Medulla oblongata (tissue), 1 donor: ENCODE data around the gene LDAH.

Experiments
- DNase-seq: peaks from one replicate; pipeline ENCODE4 v3.0.0-alpha.2; 2015; ENCODE audit errors: extremely low spot score

LDAH gene

DNA sequence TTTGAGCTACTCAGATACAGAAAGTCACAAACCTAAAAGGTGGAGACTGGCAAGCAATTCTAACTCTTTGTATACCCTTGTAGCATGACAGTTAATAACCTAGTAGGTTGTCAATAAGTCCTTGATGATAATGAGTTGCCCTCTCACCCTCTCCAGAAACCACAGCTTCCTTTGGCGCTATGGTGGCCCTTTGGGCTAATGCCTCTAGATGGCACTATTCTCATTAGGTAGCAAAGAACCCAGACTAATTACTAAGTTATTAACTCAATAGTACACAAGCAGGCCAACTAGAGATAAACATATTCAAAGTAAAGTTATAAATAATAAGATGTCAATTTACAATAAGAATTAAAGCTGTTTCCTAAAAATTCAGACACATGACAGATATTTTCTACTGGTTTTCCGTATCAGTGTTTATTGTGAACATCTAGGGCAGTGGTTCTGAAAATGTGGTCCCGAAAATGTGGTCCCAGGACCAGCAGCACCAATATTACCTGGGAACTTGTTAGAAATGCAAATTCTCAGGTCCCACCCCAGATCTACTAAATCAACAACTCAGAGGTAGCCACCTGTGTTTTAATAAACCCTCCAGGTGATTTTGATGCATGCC is 41.1 kb downstream of the LDAH start:
- DNase-seq, result no peak

DNA sequence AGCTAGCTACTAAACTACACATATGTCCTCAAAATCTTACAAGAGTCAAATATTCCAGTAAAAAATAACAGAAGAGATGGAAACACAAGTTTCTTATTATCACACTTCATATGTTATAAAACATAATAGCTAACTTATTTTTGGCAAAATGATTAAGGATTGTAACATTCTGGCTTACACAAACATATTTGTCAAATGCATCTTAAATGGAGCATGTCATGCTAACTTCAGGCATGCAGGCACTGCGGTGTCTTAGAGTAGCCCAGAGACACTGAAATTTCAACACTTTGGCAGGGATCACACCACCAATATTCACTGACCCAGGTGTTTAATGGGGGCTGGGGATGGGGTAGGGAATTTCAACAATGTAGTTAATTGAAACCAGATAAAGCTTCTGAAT is 51.6 kb downstream of the LDAH start:
- DNase-seq, result no peak

DNA sequence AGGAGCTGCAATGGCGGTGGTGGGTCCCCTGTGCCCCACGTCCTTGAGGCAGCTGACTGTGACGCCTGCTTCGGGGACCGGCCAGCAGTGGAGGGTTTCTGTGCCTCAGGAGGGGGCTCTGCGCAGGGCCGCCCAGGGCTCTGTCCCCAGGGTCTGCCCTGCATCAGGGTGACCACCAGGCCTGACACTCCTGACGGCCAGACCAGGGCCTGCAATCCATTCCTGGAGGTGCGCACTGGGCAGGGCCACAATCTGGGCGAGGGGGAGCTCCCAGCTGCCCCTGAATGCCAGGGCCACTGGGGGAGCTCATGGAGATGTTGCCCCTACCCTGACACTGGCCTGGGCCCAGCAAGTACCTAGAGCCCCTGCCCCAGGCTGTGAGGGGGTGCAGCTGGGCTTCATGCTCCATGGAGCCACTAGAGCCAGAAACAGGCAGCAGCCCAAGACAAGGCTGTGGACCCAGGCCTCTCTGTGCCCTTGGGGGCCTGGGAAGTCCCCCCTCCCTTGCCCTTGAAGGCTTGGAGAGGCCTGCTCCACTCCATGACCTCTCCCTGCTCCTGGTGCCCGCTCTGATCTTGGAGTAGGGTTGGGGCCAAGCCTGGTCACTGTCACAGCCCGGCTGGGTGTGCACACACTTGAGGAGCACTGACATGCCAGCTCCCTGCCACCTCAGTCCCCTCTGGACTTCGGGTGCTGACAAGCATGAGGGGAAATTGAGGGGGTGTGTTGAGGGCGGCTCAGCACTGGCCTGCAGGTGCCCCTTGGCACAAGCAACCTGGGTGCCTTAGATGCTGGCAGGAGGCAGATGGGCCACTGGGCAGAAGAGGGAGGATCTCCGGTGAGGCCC is 55.9 kb downstream of the LDAH start:
- DNase-seq, result no peak

DNA sequence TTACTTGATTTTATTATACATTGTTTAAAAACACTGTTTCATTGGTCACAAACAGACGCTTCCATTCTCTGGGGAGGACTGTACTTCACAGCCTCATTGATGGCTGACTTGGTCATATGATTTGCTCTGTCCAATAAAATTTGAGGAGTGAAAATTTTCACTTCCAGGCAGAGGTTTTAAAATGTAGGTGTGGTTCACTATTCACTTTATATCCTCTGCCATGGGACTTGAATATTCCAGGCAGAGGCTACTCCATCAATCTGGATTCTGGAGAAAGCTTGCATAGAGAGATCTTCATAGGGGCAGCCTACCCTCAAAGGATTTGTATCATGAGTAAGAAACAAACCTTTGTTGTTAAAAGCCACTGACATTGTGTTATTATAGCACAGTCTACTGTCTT is 56.7 kb downstream of the LDAH start:
- DNase-seq, result no peak

DNA sequence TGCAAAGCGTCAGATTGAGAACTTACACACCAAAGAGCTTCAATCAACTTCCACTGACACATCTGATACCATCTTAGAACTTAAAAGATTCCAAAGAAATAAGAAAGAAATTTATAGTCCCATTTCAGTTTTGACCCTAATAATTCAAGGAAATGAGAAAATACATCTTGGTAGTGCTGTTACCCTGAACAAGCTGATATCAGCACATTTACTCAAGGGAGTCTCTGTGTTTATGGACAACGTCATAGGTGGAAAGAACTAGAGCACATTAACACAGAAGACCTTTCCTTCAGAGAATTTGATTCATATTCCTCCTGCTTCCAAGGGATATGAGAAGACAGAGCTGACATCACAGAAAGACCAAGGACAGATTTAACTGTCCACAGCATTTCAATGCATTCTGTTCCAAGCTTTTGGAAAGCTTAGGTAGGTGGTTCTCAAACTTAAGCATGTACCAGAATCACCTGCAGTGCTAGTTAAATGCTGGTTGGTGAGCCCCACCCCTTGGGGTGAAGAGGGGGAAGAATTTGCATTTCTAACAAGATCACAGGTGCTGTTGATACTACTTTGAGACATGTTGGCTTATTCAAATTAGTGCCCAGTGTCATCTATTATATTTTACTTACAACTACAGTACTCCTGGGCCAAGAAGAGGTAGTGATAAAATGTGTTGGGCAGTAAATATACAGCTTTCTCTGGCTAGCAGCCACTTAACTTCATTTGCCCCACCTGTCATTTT is 59.8 kb downstream of the LDAH start:
- DNase-seq, result no peak

DNA sequence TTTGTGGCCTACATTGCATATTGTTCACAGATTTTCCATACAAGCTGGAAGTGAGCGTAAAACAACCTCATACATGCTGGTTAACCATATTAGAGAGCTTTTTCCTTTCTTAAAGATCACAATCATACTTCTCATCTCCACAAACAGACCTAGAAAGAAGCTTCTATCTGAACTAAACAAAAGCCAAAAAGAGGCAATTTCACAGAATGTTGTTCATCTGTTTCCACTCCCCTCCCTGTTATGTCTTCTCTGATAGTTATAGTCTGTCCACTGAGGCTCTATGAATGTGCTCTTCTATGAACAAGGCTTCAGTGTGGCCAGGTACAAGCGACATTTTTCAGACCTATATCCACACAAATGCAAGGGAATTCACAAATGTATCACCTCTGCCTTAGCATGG is 63.4 kb downstream of the LDAH start:
- DNase-seq, result no peak

DNA sequence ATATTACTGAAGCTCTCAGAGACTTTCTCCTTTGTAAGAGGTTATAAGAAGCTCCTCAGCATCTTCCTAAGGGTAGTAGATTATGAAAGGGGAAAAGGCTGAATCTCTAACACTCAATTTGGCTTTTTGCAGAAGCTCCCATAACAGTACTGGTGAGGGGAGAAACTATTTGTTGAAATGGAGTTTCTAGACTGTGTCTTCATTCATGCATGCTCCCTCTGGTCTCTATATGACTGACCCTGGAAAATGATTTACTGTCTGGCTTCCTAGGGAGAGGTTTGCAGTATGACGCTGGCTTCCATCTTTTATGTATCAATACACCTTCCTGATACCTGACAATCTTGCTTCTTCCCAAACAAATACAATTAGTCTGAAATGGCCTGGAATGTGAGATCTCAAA is 63.9 kb downstream of the LDAH start:
- no peak for DNase-seq

DNA sequence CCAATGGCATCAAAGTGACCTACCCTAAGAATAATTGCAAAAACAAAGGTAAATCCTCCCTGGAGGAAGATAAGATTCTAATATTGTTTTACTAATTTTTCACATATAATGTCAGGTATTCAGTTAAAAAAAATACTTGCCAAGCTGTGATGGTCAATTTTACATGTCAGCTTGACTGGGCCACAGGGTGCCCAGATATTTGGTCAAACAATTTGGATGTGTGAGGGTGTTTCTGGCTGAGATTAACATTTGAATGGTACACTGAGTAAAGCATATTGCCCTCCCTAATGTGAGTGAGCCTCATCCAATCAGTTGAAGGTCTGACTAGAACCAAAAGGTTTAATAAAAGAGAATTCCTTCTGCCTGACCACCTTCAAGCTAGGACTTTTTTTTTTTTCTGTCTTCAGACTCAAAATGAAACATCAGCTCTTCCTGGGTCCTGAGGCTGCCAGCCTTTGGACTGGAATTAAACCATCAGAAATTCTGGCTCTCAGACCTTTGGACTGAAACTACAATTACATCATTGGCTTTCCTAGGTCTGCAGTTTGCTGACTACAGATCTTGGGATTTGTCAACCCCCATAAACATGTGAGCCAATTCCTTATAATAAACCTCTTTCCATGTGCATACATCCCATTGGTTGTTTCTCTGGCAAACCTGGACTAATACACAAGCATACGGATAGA is 65.4 kb downstream of the LDAH start:
- DNase-seq, result no peak

DNA sequence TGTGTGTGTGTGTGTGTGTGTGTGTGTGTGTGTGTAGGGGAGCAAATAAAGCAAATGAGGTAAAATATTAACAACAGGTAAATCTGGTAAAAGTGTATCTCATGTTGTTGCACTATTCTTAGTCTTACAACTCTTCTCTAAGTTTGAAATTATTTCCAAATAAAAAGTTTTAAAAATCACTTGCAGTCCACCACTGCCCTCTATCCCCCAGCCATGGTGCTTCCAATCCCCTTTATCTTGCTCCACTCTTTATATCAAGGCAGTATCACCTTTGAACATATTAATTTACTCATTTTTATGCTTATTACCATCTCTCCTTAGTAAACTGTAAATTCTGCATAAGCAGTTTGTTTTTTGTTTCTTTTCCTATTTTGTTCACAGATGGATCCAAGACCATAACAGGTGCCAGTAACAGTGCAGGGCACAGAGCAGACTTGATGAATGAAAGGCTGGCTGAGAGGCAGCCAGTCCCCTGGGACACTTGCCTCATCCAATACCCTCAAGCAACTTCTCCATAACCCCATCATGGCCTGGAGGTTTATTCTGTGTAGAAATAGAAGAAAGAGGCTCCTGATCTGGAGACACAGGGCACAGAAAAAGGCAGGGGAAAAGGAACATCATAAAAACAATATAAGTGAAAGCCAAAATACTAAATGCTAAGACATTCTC is 67.6 kb downstream of the LDAH start:
- DNase-seq, result no peak

DNA sequence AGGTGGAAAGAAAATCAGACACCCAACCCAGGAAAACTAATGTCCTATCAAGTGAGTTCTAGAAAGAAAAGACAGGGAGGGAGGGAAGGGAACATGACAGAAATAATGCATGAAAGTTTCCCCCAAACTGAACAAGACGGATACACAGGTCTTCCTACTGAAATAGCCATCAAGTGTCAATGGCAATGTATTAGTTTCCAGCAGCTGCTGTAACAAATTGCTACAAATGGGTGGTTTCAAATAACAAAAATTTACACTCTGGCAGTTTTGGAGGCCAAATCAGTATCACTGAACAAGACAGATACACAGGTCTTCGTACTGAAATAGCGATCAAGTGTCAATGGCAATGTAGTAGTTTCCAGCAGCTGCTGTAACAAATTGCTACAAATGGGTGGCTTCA is 70.6 kb downstream of the LDAH start:
- DNase-seq, result no peak

DNA sequence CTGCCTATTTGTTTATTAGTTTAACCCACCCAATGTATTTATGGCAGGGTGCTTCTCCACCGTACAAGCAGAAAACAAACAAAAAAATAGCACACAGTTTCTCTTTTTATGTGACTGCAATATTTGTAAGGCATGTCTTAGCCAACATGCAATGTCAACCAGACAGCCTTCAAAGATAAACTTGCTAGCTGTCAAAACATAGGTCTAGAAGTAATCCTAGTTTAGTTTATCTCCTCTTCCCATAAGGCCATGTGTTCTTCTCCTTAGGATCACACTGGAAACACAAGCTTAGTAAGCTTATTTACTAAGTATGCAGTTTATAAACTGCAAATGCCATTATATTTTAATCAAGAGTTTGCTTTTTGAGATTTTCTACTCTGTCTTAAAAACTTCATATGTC is 75.6 kb downstream of the LDAH start:
- DNase-seq, result no peak

DNA sequence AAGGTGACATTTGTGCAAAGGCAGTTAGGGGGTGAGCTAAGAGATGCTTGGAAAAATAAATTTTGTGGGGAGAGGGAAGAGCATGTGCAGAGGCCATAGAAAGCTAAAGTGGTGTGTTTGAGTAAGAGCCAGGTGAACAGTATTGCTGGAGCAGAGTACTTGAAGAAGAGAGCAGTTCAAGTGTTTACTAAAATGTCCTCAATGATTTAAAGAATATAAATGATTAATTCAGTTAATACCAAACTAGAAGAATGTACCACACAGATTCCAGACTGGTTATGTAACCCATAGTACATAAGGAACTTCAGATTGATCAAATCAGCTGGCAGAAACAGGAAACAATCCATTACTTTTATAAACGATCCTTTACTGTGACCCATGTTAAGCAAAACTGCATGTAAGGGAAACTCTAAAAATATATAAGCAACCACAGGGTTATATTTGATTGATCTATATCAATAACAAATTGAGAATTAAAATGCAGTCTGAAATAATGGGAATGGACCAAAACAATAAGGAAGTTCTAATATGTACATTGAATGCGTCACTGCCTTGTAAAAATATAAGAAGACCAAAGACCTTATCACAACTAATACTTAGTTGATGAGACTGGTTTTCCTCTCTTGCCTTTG is 76.9 kb downstream of the LDAH start:
- no peak for DNase-seq

DNA sequence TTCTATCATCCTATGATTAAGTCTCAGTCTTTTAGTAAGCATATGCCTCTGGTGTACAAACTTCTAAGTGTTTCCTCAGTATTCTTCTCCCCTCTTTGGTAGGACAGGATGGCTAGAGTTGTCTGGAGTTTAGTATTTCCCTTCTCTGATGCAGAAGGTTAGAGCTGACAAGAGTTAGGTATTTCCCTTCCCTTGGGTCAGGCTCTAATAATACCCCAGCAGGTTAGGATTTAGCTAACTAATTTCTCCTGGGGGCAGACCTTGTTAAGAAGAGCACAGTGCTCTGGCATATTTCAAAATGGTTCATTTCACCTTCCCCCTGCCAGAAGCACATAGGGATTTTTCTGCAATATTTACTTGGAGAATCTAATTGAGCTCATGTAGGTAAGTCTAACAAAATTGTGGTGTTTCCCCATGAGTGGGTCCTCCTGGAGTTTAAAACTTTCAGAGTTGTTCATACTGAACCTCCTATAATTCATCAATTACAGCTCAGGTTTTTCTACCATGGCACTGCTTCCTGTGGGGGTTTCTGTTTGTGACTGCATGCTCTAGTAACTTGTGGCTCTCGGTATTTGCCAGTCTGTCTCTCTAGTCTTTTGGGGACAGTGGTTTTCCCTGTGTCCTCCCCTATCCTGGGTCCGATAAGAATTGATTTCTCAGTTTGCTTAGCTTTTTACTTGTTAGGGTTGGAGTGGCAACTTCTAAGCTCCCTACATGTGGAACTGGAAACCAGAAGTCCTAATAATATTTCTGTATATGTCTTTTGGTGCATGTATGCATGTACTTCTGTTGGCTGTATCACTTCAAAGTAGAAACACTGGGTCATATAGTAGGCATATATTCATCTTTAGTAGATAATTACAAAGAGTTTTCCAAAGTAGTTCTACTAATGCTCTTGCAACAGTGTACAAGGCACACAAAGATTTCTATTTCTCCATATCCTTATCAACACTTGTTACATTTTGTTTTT is 78.2 kb downstream of the LDAH start:
- DNase-seq, result no peak

DNA sequence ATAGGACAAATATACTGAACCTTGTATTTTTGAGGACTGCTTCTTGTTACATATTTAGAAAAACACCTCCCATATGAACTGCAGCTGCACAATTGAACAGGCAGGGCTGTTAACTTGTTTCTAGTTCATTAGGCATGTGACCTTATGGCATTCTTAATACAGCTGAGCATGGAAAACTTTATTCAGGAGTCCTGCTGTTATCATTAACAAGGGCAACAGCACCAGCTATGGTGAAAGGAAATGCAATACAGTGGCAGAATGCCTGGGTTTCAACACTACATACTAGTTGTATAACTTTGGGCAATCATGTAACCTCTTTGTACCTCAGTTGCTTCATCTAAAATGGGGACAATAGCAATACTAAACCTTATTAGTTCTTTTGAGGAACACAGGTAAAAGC is 84.1 kb downstream of the LDAH start:
- no peak for DNase-seq

DNA sequence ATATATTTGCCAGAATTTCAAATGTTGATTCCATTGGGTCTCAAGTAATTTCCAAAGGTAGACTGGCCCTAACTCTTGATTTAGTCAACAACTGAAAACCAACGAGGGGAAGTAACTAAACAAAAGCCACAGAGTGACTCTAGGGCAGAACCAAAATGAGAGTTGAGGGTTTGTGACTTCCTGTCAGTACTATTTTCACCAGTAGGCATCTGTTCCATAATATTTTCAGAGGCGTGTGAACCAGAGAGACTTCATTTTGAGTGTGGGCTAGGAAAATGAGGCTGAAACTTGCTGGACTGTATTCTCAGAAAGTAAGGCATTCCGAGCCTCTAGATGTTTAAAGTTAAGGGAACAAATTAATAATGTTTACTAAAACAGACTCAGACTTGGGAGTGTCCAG is 85.4 kb downstream of the LDAH start:
- no peak for DNase-seq

DNA sequence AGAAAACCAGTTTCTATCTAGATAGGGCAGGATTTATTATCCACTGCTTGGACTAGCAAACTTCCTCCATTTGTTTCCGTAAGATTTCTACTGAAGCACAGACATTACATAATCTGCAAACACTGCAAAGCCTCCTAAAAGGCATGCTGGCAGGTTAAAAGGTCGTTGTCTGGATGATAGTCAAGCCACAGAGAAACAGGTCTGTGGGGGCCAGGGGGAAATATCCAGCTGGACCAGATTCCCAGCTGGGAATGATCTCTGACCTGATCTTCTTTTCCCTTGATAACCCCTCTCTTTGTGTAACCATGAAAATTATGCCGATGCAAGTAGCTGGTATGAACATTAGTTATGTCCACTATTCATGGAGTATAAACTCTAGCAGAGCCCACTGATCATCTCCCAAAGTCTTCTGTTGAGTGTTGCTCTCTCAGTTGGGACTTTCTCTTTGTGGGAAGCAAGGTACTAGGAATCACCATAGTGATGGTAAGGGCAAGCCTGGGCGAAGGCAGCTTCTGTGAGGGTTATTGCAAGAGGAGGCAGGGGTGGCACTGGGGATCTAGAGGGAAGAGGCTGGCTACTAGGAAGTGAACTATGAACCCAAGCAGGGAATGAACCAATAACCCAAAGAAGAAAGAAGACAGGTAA is 94.7 kb downstream of the LDAH start:
- no peak for DNase-seq

DNA sequence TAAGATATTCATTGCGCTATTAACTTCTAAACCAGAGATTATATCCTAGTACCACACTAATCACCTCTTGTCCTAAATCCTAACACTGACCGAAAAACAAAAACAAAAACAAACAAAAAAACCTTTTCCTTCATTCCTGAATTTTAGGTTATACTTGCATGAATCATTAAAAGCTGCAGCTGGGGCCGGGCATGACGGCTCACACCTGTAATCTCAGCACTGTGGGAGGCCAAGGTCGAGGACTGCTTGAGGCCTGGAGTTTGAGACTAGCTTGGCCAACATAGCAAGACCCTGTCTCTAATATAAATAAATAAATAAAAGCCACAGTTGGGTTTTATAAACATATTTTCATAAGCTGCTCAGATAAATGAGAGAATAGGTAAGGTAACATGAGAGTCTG is 96.0 kb downstream of the LDAH start:
- no peak for DNase-seq

DNA sequence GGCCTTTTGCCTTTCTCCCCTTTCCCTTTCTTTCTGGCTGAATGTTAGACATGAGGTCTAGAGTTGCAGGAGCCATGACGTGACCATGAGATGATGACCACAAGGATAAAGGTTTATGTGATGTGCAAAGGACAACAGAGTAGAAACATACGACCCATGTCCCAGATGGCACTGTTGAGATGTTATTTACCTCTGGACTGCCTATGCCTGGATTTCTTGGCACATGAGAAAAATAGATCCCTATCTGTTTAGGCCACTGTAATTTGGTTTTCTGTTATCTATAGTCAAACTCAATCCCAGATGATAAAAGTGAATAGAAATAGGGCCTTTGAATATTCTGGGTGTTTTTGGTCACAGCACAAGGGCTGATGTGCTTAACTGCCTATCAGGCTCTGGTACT is 97.1 kb downstream of the LDAH start:
- DNase-seq, result no peak

DNA sequence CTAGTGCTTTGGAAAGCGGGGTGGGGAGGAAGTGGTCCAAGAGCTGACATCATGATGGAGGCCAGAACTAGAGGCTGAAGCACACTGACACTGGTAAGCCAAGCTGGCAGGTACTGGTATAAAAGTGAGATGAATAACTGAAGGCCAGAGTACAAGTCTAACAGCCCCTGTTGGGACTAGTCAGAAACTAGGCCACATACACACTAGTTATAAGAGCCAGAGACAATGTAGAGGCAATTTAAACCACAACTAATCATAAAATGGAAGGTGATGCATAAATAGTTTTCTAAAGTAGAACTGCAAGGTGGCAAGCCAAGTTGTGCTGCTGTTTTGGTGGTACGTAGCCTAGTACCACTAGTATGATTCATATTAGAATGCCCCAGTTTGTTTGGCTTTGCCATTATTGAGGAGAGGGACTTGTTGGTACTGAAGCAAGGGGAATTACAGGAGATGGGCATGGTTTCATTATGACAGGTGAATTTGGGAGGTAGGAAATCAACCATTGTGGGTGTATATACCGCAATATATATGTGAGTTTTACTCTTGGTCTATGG is 98.3 kb downstream of the LDAH start:
- DNase-seq, result no peak
